ENCODE results near the gene DBNL.

DNA sequence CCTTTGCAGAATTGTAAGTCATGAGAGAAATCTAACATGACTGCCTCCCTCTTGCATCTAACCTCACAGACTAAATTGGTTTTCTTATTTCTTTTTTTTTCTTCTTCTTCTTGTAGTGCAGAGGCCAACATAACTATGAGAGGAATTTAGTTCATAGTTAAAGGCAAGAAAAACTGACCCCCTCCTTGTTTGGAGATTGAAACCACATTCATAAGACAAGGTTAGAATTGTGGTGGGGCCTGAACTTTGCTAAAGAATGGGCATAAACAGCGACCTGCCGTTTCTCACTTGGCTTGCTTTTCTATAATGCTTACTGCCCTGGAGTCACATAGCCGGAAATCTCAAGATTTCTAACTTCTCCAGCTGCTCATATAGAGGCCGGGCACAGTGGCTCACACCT, 40.2 kb downstream of the DBNL start:
- TF ChIP-seq, protein P1, sequence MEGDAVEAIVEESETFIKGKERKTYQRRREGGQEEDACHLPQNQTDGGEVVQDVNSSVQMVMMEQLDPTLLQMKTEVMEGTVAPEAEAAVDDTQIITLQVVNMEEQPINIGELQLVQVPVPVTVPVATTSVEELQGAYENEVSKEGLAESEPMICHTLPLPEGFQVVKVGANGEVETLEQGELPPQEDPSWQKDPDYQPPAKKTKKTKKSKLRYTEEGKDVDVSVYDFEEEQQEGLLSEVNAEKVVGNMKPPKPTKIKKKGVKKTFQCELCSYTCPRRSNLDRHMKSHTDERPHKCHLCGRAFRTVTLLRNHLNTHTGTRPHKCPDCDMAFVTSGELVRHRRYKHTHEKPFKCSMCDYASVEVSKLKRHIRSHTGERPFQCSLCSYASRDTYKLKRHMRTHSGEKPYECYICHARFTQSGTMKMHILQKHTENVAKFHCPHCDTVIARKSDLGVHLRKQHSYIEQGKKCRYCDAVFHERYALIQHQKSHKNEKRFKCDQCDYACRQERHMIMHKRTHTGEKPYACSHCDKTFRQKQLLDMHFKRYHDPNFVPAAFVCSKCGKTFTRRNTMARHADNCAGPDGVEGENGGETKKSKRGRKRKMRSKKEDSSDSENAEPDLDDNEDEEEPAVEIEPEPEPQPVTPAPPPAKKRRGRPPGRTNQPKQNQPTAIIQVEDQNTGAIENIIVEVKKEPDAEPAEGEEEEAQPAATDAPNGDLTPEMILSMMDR (IDR thresholded peaks at IDR 0.05): no peak
- TF ChIP-seq RAD21 (conservative IDR thresholded peaks at IDR 0.05 in 1 of 2, IDR thresholded peaks at IDR 0.05 in 1 of 2) (no peak), RFX5 (IDR thresholded peaks at IDR 0.05) (no peak), REST (IDR thresholded peaks at IDR 0.05) (no peak), GATA3 (IDR thresholded peaks at IDR 0.05; ENCODE audit: borderline replicate concordance) (no peak), ESRRA (IDR thresholded peaks at IDR 0.05; ENCODE audit: borderline replicate concordance, low read length) (no peak), EP300 (IDR thresholded peaks at IDR 0.05) (no peak)
- TF ChIP-seq, protein P2, sequence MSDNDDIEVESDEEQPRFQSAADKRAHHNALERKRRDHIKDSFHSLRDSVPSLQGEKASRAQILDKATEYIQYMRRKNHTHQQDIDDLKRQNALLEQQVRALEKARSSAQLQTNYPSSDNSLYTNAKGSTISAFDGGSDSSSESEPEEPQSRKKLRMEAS (IDR thresholded peaks at IDR 0.05): no peak
- TF ChIP-seq, protein P3, sequence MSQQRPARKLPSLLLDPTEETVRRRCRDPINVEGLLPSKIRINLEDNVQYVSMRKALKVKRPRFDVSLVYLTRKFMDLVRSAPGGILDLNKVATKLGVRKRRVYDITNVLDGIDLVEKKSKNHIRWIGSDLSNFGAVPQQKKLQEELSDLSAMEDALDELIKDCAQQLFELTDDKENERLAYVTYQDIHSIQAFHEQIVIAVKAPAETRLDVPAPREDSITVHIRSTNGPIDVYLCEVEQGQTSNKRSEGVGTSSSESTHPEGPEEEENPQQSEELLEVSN (IDR thresholded peaks at IDR 0.05; ENCODE audit: borderline replicate concordance, low read depth): no peak

Measured in A549 (cell line).